Liver (tissue), 9 donors: Measurements from ENCODE around the gene SLC9A2. TPM values are rescaled to one million over a fixed set of nuclear protein-coding genes. Genes with fewer than 3 reads are reported as not detected.

Experiments
- DNase-seq: peaks from one replicate; pipeline ENCODE4 v3.0.0-alpha.2; 2017; ENCODE audit warnings: low spot score
- H3K27ac ChIP-seq, 2 donors: one replicate each; pipeline ENCODE4 v1.7.0; 2013; ENCODE audit warnings: inconsistent platforms in 2 of 2, low read length in 2 of 2, control low read depth in 1 of 2, low read depth in 1 of 2, mild to moderate bottlenecking in 1 of 2
- H3K27me3 ChIP-seq, 4 donors: one replicate each; pipeline versions ENCODE4 v1.6.1 to v1.7.0; 2013; ENCODE audit warnings: low read length in 3 of 4, inconsistent platforms in 1 of 4, mild to moderate bottlenecking in 1 of 4, moderate library complexity in 1 of 4; ENCODE audit not compliant: control insufficient read depth in 4 of 4, insufficient read depth in 4 of 4
- H3K36me3 ChIP-seq, 4 donors: one replicate each; pipeline versions ENCODE4 v1.6.1 to v1.7.0; 2013; ENCODE audit warnings: low read length in 3 of 4, mild to moderate bottlenecking in 3 of 4, low read depth in 1 of 4, moderate library complexity in 1 of 4; ENCODE audit not compliant: control insufficient read depth in 4 of 4, insufficient read depth in 3 of 4
- H3K4me1 ChIP-seq, 4 donors: one replicate each; pipeline versions ENCODE4 v1.6.1 to v1.7.0; 2013; ENCODE audit warnings: low read length in 3 of 4, mild to moderate bottlenecking in 3 of 4, moderate library complexity in 1 of 4; ENCODE audit not compliant: control insufficient read depth in 4 of 4, insufficient read depth in 4 of 4
- H3K4me3 ChIP-seq, 3 donors: one replicate each; pipeline versions ENCODE4 v1.6.1 to v1.7.0; 2013; ENCODE audit warnings: low read length in 3 of 3, control low read depth in 1 of 3, low read depth in 1 of 3, mild to moderate bottlenecking in 1 of 3
- H3K9ac ChIP-seq, 2 donors: one replicate each; pipeline ENCODE4 v1.7.0; 2013; ENCODE audit warnings: low read length in 2 of 2, mild to moderate bottlenecking in 2 of 2, moderate library complexity in 2 of 2, control low read depth in 1 of 2, low read depth in 1 of 2
- H3K9me3 ChIP-seq, 4 donors: one replicate each; pipeline versions ENCODE4 v1.6.1 to v1.7.0; 2013; ENCODE audit warnings: low read length in 3 of 4; ENCODE audit not compliant: control insufficient read depth in 4 of 4
- ATF3 ChIP-seq: IDR thresholded peaks from 2 replicates; pipeline ENCODE4 v1.6.1; 2016; ENCODE audit warnings: antibody characterized with exemption
- CTCF ChIP-seq: fragments of 150-350 bp; IDR thresholded peaks from 2 replicates; pipeline ENCODE4 v1.5.1; 2017; ENCODE audit warnings: improper control_type of control experiment, low read depth, low read length; ENCODE audit not compliant: missing input control
- FOXA1 ChIP-seq: IDR thresholded peaks from 2 replicates; pipeline ENCODE4 v1.6.1; 2016; ENCODE audit warnings: antibody characterized with exemption
- FOXA2 ChIP-seq: IDR thresholded peaks from 2 replicates; pipeline ENCODE4 v1.6.1; 2016; ENCODE audit warnings: antibody characterized with exemption
- GABPA ChIP-seq, 2 donors: IDR thresholded peaks in 1 of 2; conservative IDR thresholded peaks in 1 of 2; 2 replicates each; pipeline ENCODE4 v1.6.1; 2016; ENCODE audit warnings: antibody characterized with exemption in 2 of 2, mild to moderate bottlenecking in 1 of 2, moderate library complexity in 1 of 2
- HNF4A ChIP-seq, 2 donors: conservative IDR thresholded peaks; 2 replicates each; pipeline ENCODE4 v1.6.1; 2016; ENCODE audit warnings: antibody characterized with exemption in 2 of 2, mild to moderate bottlenecking in 2 of 2
- HNF4G ChIP-seq: IDR thresholded peaks from 2 replicates; pipeline ENCODE4 v1.6.1; 2016; ENCODE audit warnings: antibody characterized with exemption
- MAX ChIP-seq: IDR thresholded peaks from 2 replicates; pipeline ENCODE4 v1.6.1; 2016; ENCODE audit warnings: antibody characterized with exemption
- NR2F2 ChIP-seq: IDR thresholded peaks from 2 replicates; pipeline ENCODE4 v1.6.1; 2016; ENCODE audit warnings: antibody characterized with exemption
- REST ChIP-seq: IDR thresholded peaks from 2 replicates; pipeline ENCODE4 v1.6.1; 2016; ENCODE audit warnings: antibody characterized with exemption, mild to moderate bottlenecking
- RXRA ChIP-seq, 2 donors: IDR thresholded peaks; 2 replicates each; pipeline ENCODE4 v1.6.1; 2017 to 2018; ENCODE audit warnings: antibody characterized with exemption in 2 of 2, mild to moderate bottlenecking in 1 of 2
- SP1 ChIP-seq: IDR thresholded peaks from 2 replicates; pipeline ENCODE4 v1.6.1; 2018; ENCODE audit warnings: antibody characterized with exemption, mild to moderate bottlenecking
- YY1 ChIP-seq: IDR thresholded peaks from 2 replicates; pipeline ENCODE4 v1.6.1; 2016; ENCODE audit warnings: antibody characterized with exemption, mild to moderate bottlenecking
- WGBS: extraction: QIAGEN DNeasy Blood & Tissue Kit; methylation state at CpG from one replicate; pipeline ENCODE4 v1.1.7; 2013; 5-methylcytosine and 5-hydroxymethylcytosine counted together
- polyA plus RNA-seq, 2 donors: library from polyadenylated mRNA; stranded (reverse) in 1 of 2; unstranded in 1 of 2; fragments of 200-250 nt in 1 of 2; fragments of >200 nt in 1 of 2; fragmentation: Nextera tagmentation in 1 of 2; extraction: Ambion mirVana in 1 of 2; gene quantifications; one replicate each; pipeline versions ENCODE4 v1.2.1 to v1.2.3, GENCODE V29; 2013 to 2015
- total RNA-seq, 2 donors: library from RNA; depleted of rRNA; stranded (reverse); fragments of >200 nt; gene quantifications; one replicate each; pipeline ENCODE4 v1.2.3, GENCODE V29; 2014
- donor health status: healthy.
- donor health status: healthy.
- donor health status: healthy.
- donor health status: healthy.
- donor health status: healthy.

The SLC9A2 gene
- total and polyA plus RNA-seq, 4 donors = under 0.01 to 0.05 (median 0.01) TPM; not detected in 1

- DNase-seq = no peak
- Histone ChIP-seq H3K27me3 (no peaks in the 10 kb centered on the region), H3K9ac (no peak overlapping the region), H3K4me1 (no peaks in the 10 kb centered on the region), H3K4me3 (no peak overlapping the region), H3K9me3 (no peaks in the 10 kb centered on the region), H3K27ac (no peak overlapping the region), H3K36me3 (no peaks in the 10 kb centered on the region)
- TF ChIP-seq HNF4G (no peak), FOXA2 (no peak), FOXA1 (no peak), ATF3 (no peak), NR2F2 (no peak), RXRA (IDR thresholded peaks at IDR 0.05) (no peak), YY1 (no peak), CTCF (no peak)
- 88% methylated on average over 20 of the region's 20 CpGs for WGBS
These were observed 88.7 kb downstream of the SLC9A2 start for GRCh38 chr2:102707796-102708695.

- no peaks in the 10 kb centered on the region for H3K27me3 ChIP-seq
- no peaks in the 10 kb centered on the region for H3K9me3 ChIP-seq
- H3K4me3 ChIP-seq = no peak overlapping the region
- no peaks in the 10 kb centered on the region for H3K4me1 ChIP-seq
- TF ChIP-seq MAX (no peak), YY1 (no peak), REST (no peak), FOXA1 (no peak), HNF4A (conservative IDR thresholded peaks at IDR 0.05) (no peak), GABPA (IDR thresholded peaks at IDR 0.05 in 1 of 2, conservative IDR thresholded peaks at IDR 0.05 in 1 of 2) (no peak), SP1 (no peak)
- DNase-seq = no peak
- no peak overlapping the region for H3K27ac ChIP-seq
- no peaks in the 10 kb centered on the region for H3K36me3 ChIP-seq
- 81% methylated on average over 8 of the region's 8 CpGs for WGBS
- H3K9ac ChIP-seq = no peak overlapping the region
These were observed 89.7 kb downstream of the SLC9A2 start for GRCh38 chr2:102708847-102709559.
